RWPE1 (cell line): ENCODE measurements around the gene GRAMD1A.

Source experiments
- CTCF ChIA-PET: fragments of 350-600 bp; sonication (Branson Sonifier 250); formaldehyde crosslinking; extraction: SDS; loops from one replicate; lab custom pipeline; 2021; lab: Yijun Ruan, JAX
- POLR2A ChIA-PET: fragments of 400-600 bp; formaldehyde crosslinking; extraction: SDS; loops from one replicate; lab custom pipeline; 2020; ENCODE audit warnings: antibody characterized with exemption; ENCODE audit not compliant: low non-redundant PET; lab: Yijun Ruan, JAX
- DNase-seq: peaks from one replicate; pipeline ENCODE4 v3.0.0; 2012; ENCODE audit warnings: low spot score
- H3K27ac ChIP-seq: fragments of 450-650 bp; 2 replicates; pipeline ENCODE4 v1.5.1; 2017
- CTCF ChIP-seq: fragments of 450-650 bp; conservative IDR thresholded peaks from 2 replicates; pipeline ENCODE4 v1.5.1; 2017; ENCODE audit warnings: low read depth, mild to moderate bottlenecking

GRAMD1A gene

GRCh38 chr19:35034588-35035382 is 34.7 kb downstream of the GRAMD1A start:
- ChIA-PET CTCF (interaction anchor here (0.9 to 1.6 kb wide), 3 partner anchors 9 to 13 kb away, joined by 3 to 8 read pairs (median 3); no protein-coding TSS in a partner anchor), POLR2A (no interaction called here)
- no peak overlapping the region for H3K27ac ChIP-seq
- no peak for TF ChIP-seq CTCF
- no peak for DNase-seq

GRCh38 chr19:35037716-35038622 is 37.8 kb downstream of the GRAMD1A start:
- no peak for DNase-seq
- ChIA-PET POLR2A (no interaction called here), CTCF (interaction anchor here (0.7 to 1.3 kb wide), 2 partner anchors 11 to 235 kb away, joined by 3 read pairs; no protein-coding TSS in a partner anchor)
- H3K27ac ChIP-seq: no peak overlapping the region
- TF ChIP-seq CTCF: no peak

- CTCF ChIA-PET: interaction anchor here (0.7 to 1.3 kb wide), 3 partner anchors 10 to 236 kb away, joined by 3 to 5 read pairs (median 3); no protein-coding TSS in a partner anchor
- DNase-seq: no peak
- POLR2A ChIA-PET: no interaction called here
- H3K27ac ChIP-seq: no peak overlapping the region
- no peak for TF ChIP-seq CTCF
Measured at GRCh38 chr19:35038623-35039512, 38.7 kb downstream of the GRAMD1A start.

GRCh38 chr19:35039881-35040825 is 40.0 kb downstream of the GRAMD1A start:
- CTCF ChIA-PET: interaction anchor here (0.7 kb wide), 1 partner anchor 74 kb away, joined by 5 read pairs; no protein-coding TSS in a partner anchor
- POLR2A ChIA-PET: no interaction called here

More at GRCh38 chr19:35039881-35040825, 40.0 kb downstream of the GRAMD1A start:
- TF ChIP-seq CTCF: no peak
- H3K27ac ChIP-seq: peak overlapping the region; percentile 9; the same call in 1 of the 2 replicates
- DNase-seq: no peak
